B cell (primary cell): ENCODE results near the gene SEMA6A. TPM values are rescaled to one million over a fixed set of nuclear protein-coding genes. Genes with fewer than 3 reads are reported as not detected.
A peak's percentile ranks its signal among the peaks of the same experiment; 100 is the strongest.

ENCODE experiments used
- ATAC-seq: fragments of 200-7000 bp; cut with Tn5 transposase; one replicate; pipeline ENCODE4 v1.10.0; 2021; ENCODE audit warnings: low read depth, mild to moderate bottlenecking, moderate number of reproducible peaks, moderate library complexity
- CTCF ChIA-PET: fragments of 350-600 bp; sonication (Branson Sonifier 250); formaldehyde crosslinking; loops from one replicate; lab custom pipeline; 2021; ENCODE audit warnings: antibody characterized with exemption, inconsistent platforms; lab: Charles Lee
- POLR2A ChIA-PET: fragments of 350-600 bp; sonication (Branson Sonifier 250); formaldehyde crosslinking; loops from one replicate; lab custom pipeline; 2021; ENCODE audit warnings: antibody characterized with exemption; lab: Charles Lee
- DNase-seq: peaks from one replicate; pipeline ENCODE4 v3.0.0; 2013
- H2AFZ ChIP-seq: 2 replicates; pipeline ENCODE4 v1.6.1; 2012; ENCODE audit warnings: mild to moderate bottlenecking, low read depth, low read length; ENCODE audit not compliant: insufficient read depth, poor library complexity, severe bottlenecking
- H3K27ac ChIP-seq, 2 donors: 1 replicate in 1 of 2; 2 replicates in 1 of 2; pipeline ENCODE4 v1.5.1; 2012 to 2013; ENCODE audit warnings: low read length in 2 of 2, mild to moderate bottlenecking in 2 of 2, moderate library complexity in 1 of 2
- H3K27me3 ChIP-seq, 4 experiments: fragments of 200-600 bp in 1 of 4; sonication (generic) in 1 of 4; replicated peaks in 1 of 4; 1 replicate in 2 of 4; 2 replicates in 2 of 4; pipeline versions ENCODE4 v1.6.1 to v1.7.0; 2013 to 2016; ENCODE audit warnings: low read length in 3 of 4, mild to moderate bottlenecking in 2 of 4, mixed read lengths in 1 of 4, moderate library complexity in 1 of 4; ENCODE audit not compliant: insufficient read depth in 4 of 4, control insufficient read depth in 3 of 4; ENCODE audit errors: control extremely low read depth in 1 of 4
- H3K36me3 ChIP-seq, 2 experiments: replicated peaks in 1 of 2; 1 replicate in 1 of 2; 2 replicates in 1 of 2; pipeline versions ENCODE4 v1.6.1 to v1.7.1; 2013; ENCODE audit warnings: low read length in 1 of 2; ENCODE audit not compliant: insufficient read depth in 2 of 2, control insufficient read depth in 1 of 2; ENCODE audit errors: control extremely low read depth in 1 of 2, extremely low read depth in 1 of 2
- H3K4me1 ChIP-seq, 2 donors: fragments of 200-600 bp in 1 of 2; sonication (generic) in 1 of 2; 1 replicate in 1 of 2; 2 replicates in 1 of 2; pipeline versions ENCODE4 v1.5.1 to v1.6.1; 2013 to 2017; ENCODE audit warnings: low read length in 2 of 2; ENCODE audit not compliant: control insufficient read depth in 2 of 2, insufficient read depth in 2 of 2
- H3K4me2 ChIP-seq: replicated peaks from 2 replicates; pipeline ENCODE3; 2012; ENCODE audit warnings: mild to moderate bottlenecking, low read depth, low read length; ENCODE audit not compliant: poor library complexity, severe bottlenecking
- H3K4me3 ChIP-seq, 5 experiments: fragments of 200-600 bp in 1 of 5; sonication (generic) in 1 of 5; 1 replicate in 3 of 5; 2 replicates in 2 of 5; pipeline versions ENCODE4 v1.5.1 to v1.7.0; 2011 to 2016; ENCODE audit warnings: low read length in 4 of 5, mild to moderate bottlenecking in 4 of 5, low read depth in 2 of 5, control low read depth in 1 of 5, moderate library complexity in 1 of 5; ENCODE audit not compliant: insufficient read depth in 1 of 5; ENCODE audit errors: control extremely low read depth in 1 of 5, extremely low read depth in 1 of 5
- H3K79me2 ChIP-seq: fragments of 200-600 bp; sonication (generic); one replicate; pipeline ENCODE4 v1.6.0; 2016; ENCODE audit warnings: low read length; ENCODE audit not compliant: control insufficient read depth, insufficient read depth
- H3K9ac ChIP-seq: fragments of 200-600 bp; sonication (generic); 2 replicates; pipeline ENCODE4 v1.6.1; 2017; ENCODE audit warnings: mild to moderate bottlenecking, low read length, moderate library complexity
- H3K9me3 ChIP-seq, 3 donors: one replicate each; pipeline versions ENCODE4 v1.6.1 to v1.7.1; 2013; ENCODE audit warnings: low read length in 2 of 3; ENCODE audit not compliant: control insufficient read depth in 2 of 3, insufficient read depth in 1 of 3; ENCODE audit errors: control extremely low read depth in 1 of 3
- H4K20me1 ChIP-seq: 2 replicates; pipeline ENCODE4 v1.6.0; 2012; ENCODE audit warnings: mild to moderate bottlenecking, low read length; ENCODE audit not compliant: insufficient read depth, control insufficient read depth, poor library complexity, severe bottlenecking
- H3K27ac Mint-ChIP-seq: one replicate; pipeline ENCODE4 v1.8.0; 2021; ENCODE audit warnings: mixed read lengths
- H3K27me3 Mint-ChIP-seq: one replicate; pipeline ENCODE4 v1.8.0; 2021; ENCODE audit warnings: mixed read lengths
- H3K4me1 Mint-ChIP-seq: one replicate; pipeline ENCODE4 v1.8.0; 2021; ENCODE audit warnings: mixed read lengths
- H3K4me3 Mint-ChIP-seq: one replicate; pipeline ENCODE4 v1.8.0; 2021; ENCODE audit warnings: mixed read lengths
- H3K9me3 Mint-ChIP-seq: one replicate; pipeline ENCODE4 v1.8.0; 2022; ENCODE audit warnings: mixed read lengths; ENCODE audit not compliant: insufficient read depth
- CTCF ChIP-seq: fragments of 200-600 bp; IDR thresholded peaks from one replicate; pipeline ENCODE4 v1.8.0; 2022; ENCODE audit warnings: antibody characterized with exemption, mild to moderate bottlenecking
- EZH2 ChIP-seq: IDR thresholded peaks from 2 replicates; pipeline ENCODE4 v1.6.1; 2012; ENCODE audit warnings: borderline replicate concordance, low read depth, mild to moderate bottlenecking, moderate library complexity, low read length; ENCODE audit not compliant: insufficient read depth, poor library complexity, severe bottlenecking
- WGBS: methylation state at CpG from one replicate; pipeline ENCODE4 v1.1.5; 2013; ENCODE audit warnings: missing lambda C conversion rate; ENCODE audit not compliant: insufficient coverage; 5-methylcytosine and 5-hydroxymethylcytosine counted together
- intact Hi-C: fragments of 100-400 bp; cut with micrococcal nuclease; formaldehyde crosslinking; loops from one replicate; pipeline ENCODE4 v1.10.0; 2022
- polyA plus RNA-seq: library from polyadenylated mRNA; depleted of rRNA; stranded (reverse); fragments of >200 nt; gene quantifications from 2 replicates; pipeline ENCODE4 v1.2.3, GENCODE V29; 2012
- total RNA-seq, 2 donors: library from RNA; stranded (reverse); fragments of 120-200 nt in 1 of 2; gene quantifications; 1 replicate in 1 of 2; 2 replicates in 1 of 2; pipeline versions ENCODE4 v1.2.3 to v1.2.4, GENCODE V29; 2013 to 2022

Gene SEMA6A
- total and polyA plus RNA-seq, 2 donors (not counting 1 experiment from before 2014, with no cell fraction given), result 0.44 TPM; not detected in 1

DNA sequence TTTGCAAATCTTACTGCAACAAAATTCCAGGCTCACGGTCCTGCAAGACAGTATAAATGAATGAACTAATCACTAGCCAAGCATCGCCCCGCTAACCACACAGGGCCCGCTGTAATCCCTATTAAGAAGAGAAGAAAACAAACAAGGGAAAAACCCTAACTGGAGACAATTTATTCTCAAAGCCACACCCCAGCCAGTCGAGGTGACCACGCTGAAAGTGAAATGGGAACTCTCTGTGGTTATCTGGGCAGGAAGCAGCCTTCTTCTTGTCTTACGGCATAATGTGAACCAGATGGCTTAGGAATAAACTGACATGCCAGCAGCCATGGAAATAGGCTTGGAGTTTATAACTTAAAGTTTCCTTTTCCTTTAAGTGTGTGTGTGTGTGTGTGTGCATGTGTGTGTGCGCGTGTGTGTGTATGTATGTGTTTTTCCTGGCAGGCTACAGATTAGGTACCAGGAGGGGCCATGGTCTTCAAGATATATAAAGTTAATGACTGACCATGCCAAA is 120.2 kb downstream of the SEMA6A start:
- ChIA-PET CTCF (no interaction called here), POLR2A (no interaction called here)
- H3K4me1 Mint-ChIP-seq, result peaks cover 12% of the 10 kb centered on the region
- DNase-seq (peak; percentile 48), ATAC-seq (no peak)
- no peaks in the 10 kb centered on the region for H3K27me3 ChIP-seq
- peaks cover 8 to 15% of the 10 kb centered on the region in 2 donors for H3K4me1 ChIP-seq
- no peak overlapping the region for H3K27ac Mint-ChIP-seq
- peaks cover 0 to 2% of the 10 kb centered on the region in 2 experiments for H3K36me3 ChIP-seq
- H2AFZ ChIP-seq, result no peak overlapping the region
- TF ChIP-seq EZH2 (no peak), CTCF (no peak)
- peak overlapping the region; percentile 27 for H3K4me2 ChIP-seq
- no peaks in the 10 kb centered on the region for H3K9me3 ChIP-seq
- WGBS, result 13% methylated on average over 4 of the region's 9 CpGs
- no peaks in the 10 kb centered on the region for H4K20me1 ChIP-seq
- H3K27ac ChIP-seq, result no peak overlapping the region
- intact Hi-C loops, result no loop called here
- H3K79me2 ChIP-seq, result no peaks in the 10 kb centered on the region
- no peak overlapping the region for H3K4me3 Mint-ChIP-seq
- no peaks in the 10 kb centered on the region for H3K9me3 Mint-ChIP-seq
- no peak overlapping the region for H3K4me3 ChIP-seq
- no peaks in the 10 kb centered on the region for H3K27me3 Mint-ChIP-seq
- no peak overlapping the region for H3K9ac ChIP-seq

- peaks cover 0 to 2% of the 10 kb centered on the region in 2 experiments for H3K36me3 ChIP-seq
- H3K27me3 ChIP-seq, result no peaks in the 10 kb centered on the region
- H3K9me3 ChIP-seq, result no peaks in the 10 kb centered on the region
- TF ChIP-seq EZH2, result no peak
- no peak overlapping the region for H3K9ac ChIP-seq
- H3K4me2 ChIP-seq, result peak overlapping the region; percentile 27
- H4K20me1 ChIP-seq, result no peaks in the 10 kb centered on the region
- ChIA-PET POLR2A (no interaction called here), CTCF (interaction anchor here (1.2 kb wide), 1 partner anchor 15 kb away, joined by 3 read pairs; no protein-coding TSS in a partner anchor)
- H3K79me2 ChIP-seq, result no peaks in the 10 kb centered on the region
- peaks cover 8 to 15% of the 10 kb centered on the region in 2 donors for H3K4me1 ChIP-seq
- H3K27ac ChIP-seq, result no peak overlapping the region
- intact Hi-C loops, result no loop called here
- Mint-ChIP-seq H3K27ac (no peak overlapping the region), H3K4me1 (peaks cover 12% of the 10 kb centered on the region), H3K4me3 (no peak overlapping the region), H3K27me3 (no peaks in the 10 kb centered on the region), H3K9me3 (no peaks in the 10 kb centered on the region)
- ATAC-seq, result no peak
- no CpG with 5 or more reads among the region's 5 CpGs for WGBS
- no peak overlapping the region for H2AFZ ChIP-seq
- H3K4me3 ChIP-seq, result no peak overlapping the region
- no peak for DNase-seq
Measured at GRCh38 chr5:116453988-116454411, 120.6 kb downstream of the SEMA6A start.
